Esophagus muscularis mucosa (tissue), 3 donors: ENCODE data around the gene IDH2.

Experiments used
- EP300 ChIP-seq: sonication (generic); formaldehyde crosslinking; IDR thresholded peaks from one replicate; pipeline ENCODE4 v1.6.1; 2017; ENCODE audit warnings: antibody characterized with exemption
- TF ChIP-seq, protein P1 (sequence below), 3 experiments: fragments of 200-600 bp in 2 of 3; fragments of 450-650 bp in 1 of 3; sonication (generic) in 2 of 3; IDR thresholded peaks; one replicate each; pipeline ENCODE4 v1.5.1; 2017 to 2019; ENCODE audit warnings: antibody characterized with exemption in 3 of 3, mild to moderate bottlenecking in 2 of 3, moderate library complexity in 1 of 3

DNA sequence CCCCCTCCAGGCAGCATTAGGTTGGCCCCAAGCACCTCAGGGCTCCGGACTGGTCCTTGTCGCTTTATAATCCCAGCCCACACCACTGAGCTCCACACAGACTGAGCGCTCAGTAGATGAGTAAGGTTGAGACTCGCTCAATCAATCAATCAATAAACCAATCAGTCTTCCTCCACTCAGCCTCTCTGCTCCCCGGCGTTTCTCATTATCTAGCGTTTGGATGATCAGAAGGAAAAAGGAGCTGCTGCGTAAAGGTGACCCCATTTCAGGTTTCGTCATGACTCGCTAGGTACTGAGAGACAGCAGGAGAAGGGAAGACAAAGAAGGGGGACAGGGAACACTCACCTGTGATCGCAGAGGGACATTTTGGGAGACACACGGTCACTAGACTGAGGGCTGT, 59.9 kb downstream of the IDH2 start:
- TF ChIP-seq, protein P1, sequence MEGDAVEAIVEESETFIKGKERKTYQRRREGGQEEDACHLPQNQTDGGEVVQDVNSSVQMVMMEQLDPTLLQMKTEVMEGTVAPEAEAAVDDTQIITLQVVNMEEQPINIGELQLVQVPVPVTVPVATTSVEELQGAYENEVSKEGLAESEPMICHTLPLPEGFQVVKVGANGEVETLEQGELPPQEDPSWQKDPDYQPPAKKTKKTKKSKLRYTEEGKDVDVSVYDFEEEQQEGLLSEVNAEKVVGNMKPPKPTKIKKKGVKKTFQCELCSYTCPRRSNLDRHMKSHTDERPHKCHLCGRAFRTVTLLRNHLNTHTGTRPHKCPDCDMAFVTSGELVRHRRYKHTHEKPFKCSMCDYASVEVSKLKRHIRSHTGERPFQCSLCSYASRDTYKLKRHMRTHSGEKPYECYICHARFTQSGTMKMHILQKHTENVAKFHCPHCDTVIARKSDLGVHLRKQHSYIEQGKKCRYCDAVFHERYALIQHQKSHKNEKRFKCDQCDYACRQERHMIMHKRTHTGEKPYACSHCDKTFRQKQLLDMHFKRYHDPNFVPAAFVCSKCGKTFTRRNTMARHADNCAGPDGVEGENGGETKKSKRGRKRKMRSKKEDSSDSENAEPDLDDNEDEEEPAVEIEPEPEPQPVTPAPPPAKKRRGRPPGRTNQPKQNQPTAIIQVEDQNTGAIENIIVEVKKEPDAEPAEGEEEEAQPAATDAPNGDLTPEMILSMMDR (IDR thresholded peaks at IDR 0.05), result no peak
- TF ChIP-seq EP300, result no peak
